GM18907 (cell line): ENCODE results near the gene RGPD3.
"Not testable (repeated sequence)": the region's sequence is repeated elsewhere in the genome, so short reads cannot be mapped to it uniquely, and the experiment has no call there.

Experiments used
- ATAC-seq: cut with Tn5 transposase; IDR thresholded peaks from one replicate; pipeline ENCODE4 v1.9.1; 2021; ENCODE audit warnings: mild to moderate bottlenecking, moderate library complexity; ENCODE audit not compliant: unreplicated experiment

The RGPD3 gene

DNA sequence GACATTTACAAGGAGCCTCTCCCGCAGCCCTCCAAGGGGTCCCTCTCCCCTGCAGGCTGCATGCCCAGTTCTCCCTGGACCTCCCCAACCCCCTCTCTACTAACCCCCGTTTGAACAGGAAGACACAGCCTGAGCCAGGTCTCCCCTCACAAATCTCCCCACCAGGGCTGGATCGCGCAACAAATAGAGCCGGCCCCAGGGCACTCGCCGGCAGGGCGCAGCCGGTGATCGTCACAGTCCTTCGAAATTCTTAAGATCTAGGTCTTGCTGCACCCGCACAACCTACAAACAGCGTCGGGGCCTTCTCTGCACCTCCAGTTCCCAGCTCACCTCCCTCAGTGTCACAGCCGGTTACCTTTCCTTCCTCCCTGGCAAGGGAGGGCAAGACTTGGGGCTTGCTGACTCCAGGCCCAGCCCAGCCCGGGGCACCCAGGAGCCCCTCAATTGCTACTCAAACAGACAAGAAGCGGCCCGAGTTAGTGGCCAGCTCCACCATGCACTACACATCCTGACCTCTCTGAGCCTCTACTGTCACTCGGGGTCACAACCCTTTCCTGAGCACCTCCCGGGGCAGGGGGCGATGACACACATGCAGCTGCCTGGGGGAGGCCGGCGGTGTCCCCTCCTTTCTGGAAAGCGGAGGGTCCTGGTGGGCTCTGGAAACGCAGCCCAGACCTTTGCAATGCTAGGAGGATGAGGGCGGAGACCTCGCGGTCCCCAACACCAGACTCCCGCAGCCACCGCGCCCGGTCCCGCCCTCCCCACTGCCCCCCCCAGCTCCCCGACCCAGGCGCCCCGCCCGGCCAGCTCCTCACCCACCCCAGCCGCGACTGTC, 18.6 kb upstream of the RGPD3 start, which contains the start of gene CD8B2:
Gene CD8B2 (plus strand): TSS at position 814 of the 835 bp plus-strand sequence. CDS start 63 bp downstream, outside the sequence.
- ATAC-seq: not testable (repeated sequence)

DNA sequence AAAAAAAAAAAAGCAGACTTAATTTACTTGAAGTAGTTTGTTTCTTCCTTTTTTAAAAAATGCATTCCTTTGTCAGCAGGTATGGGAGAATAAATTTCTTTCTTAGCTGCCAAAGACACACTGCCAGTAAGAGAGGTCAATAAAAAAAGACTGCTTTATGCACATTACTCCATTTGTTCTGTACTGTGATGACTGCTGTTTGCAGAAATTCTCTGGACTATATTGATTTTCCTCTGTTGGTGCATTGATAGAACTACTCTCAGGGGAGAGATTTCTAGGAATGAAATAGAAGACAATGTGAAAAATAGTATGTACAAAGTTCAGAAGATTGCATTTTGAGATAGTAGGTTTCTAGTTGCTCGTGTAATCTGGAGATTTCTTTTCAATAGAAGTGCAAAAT, 11.3 kb upstream of the RGPD3 start:
- ATAC-seq: not testable (repeated sequence)

DNA sequence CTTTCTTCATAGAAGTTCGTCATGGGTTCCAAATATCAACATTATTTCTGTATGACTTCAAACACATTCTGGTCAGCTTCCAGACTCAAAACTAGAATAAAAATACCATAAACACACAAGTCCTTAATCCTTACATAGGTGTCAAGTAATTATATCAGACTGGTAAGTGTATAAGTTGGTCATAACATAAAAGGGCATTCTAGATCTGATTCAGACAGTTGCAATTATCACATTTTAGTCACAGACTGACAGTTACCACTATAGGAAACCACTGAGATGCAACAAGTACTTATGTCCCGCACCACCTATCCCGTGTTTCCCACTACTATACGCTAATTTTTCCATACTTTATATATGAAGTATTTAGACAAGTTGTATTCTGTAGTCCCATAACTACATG, 9.4 kb upstream of the RGPD3 start:
- ATAC-seq: not testable (repeated sequence)

- peak; percentile 68 for ATAC-seq
These were observed 2.4 kb upstream of the RGPD3 start for GRCh38 chr2:106470658-106471057.

DNA sequence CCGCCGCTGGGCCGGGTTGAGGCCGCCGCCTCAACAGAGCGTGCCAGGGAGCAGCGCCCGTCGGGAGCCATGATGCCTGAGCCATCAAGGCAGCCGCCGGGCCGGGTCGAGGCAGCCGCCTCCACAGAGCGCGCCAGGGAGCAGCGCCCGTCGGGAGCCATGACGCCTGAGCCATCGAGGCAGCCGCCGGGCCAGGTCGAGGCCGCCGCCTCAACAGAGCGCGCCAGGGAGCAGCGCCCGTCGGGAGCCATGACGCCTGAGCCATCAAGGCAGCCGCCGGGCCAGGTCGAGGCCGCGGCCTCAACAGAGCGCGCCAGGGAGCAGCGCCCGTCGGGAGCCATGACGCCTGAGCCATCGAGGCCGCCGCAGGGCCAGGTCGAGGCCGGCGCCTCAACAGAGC, 697 bp downstream of the RGPD3 start:
- not testable (repeated sequence) for ATAC-seq

DNA sequence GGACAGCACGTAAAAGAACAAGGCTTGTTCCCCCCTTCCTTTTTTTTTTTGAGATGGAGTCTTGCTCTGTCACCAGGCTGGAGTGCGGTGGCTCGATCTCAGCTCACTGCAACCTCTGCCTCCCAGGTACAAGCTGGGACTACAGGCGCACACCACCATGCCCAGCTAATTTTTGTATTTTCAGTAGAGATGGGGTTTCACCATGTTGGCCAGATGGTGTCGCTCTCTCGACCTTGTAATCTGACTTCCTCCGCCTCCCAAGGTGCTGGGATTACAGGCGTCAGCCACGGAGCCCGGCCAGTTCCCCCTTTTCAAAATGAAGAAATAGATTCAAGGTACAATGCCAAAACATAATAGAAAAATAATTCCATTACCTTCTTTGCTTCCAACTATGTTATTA, 6.3 kb downstream of the RGPD3 start:
- ATAC-seq: not testable (repeated sequence)

GRCh38 chr2:106390680-106391079, 77.5 kb downstream of the RGPD3 start:
- not testable (repeated sequence) for ATAC-seq

GRCh38 chr2:106388814-106389410, 79.3 kb downstream of the RGPD3 start:
- ATAC-seq: not testable (repeated sequence)

DNA sequence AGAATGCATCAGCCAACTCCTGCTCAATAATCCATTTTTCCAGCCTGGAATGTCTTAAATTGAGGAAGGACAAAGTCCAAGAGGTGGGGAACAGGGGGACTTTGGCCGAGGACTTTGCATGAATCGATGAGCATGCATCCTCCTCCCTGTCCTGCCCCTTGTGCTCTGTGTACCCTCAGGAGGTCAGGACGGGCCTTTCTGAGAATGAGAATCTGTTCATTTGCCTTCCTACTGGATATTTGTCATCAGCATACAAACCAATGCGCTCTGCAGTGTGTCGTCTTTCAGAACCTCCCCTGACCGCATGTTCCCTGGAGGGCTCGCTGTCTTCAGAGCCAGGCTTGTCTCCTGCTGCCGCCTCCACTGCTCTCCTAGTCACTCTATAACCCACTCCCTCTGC, 83.7 kb downstream of the RGPD3 start:
- not testable (repeated sequence) for ATAC-seq

DNA sequence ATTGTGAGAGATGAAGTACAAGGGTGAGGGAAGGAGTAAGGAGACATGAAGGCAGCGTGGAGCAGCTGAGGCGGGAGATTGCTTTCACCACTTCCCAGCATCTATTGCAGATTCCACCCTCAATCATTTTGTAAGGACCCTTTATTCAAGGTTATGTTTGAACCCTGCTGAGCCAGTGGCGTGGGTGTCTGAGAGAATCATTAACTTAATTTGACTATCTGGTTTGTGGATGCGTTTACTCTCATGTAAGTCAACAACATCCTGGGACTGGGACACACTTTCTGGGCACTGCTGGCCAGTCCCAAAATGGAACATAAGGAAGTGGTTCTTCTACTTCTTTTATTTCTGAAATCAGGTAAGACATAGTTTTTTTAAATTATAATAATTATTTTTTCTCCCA, 86.3 kb downstream of the RGPD3 start:
- ATAC-seq: not testable (repeated sequence)

GRCh38 chr2:106379567-106379966, 88.6 kb downstream of the RGPD3 start:
- not testable (repeated sequence) for ATAC-seq

GRCh38 chr2:106369182-106369581, 99.0 kb downstream of the RGPD3 start:
- ATAC-seq: not testable (repeated sequence)

- no peak for ATAC-seq
These were observed 101.9 kb downstream of the RGPD3 start for GRCh38 chr2:106366204-106366885.

DNA sequence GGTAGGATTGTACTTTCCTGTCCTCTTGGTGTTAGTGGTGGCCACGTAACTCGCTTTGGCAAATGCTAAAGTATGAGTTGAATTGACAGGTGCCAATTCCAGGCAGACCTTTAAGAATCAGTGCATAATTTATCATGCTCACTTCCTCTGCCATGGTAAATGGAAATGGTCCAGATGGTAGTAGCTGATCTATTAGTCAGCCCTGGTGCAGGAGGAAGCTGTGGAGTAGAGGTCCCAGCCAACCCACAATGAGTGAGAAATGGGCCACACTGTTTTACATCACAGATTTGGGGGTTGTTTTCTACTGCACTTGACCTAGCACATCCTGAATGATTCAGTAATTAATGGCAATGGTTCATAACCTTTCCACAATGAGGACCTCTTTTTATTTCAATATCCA, 104.4 kb downstream of the RGPD3 start:
- no peak for ATAC-seq

DNA sequence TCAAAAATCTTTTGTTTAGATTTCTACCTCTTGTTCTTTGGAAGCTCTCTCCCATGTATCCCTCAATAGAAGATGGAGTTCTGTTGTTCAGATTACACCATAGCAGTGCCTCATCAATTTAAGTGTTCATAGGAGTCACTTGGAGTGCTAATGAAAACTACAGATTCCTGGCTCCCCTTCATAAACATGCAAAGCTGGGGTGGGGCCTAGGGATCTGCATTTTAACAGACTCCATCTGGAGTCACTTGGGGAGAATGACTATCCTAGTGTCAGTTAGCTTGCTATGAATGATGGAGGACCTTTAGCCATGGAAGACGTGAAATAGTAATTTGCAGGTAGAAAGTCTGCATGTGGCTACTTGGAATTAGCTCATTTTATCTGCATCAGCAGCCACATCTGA, 105.4 kb downstream of the RGPD3 start:
- no peak for ATAC-seq

- ATAC-seq: no peak
These were observed 108.7 kb downstream of the RGPD3 start for GRCh38 chr2:106359512-106359911.

- ATAC-seq: no peak
These were observed 109.7 kb downstream of the RGPD3 start for GRCh38 chr2:106358521-106358920.

GRCh38 chr2:106358081-106358480, 110.1 kb downstream of the RGPD3 start:
- ATAC-seq: peak; percentile 96

DNA sequence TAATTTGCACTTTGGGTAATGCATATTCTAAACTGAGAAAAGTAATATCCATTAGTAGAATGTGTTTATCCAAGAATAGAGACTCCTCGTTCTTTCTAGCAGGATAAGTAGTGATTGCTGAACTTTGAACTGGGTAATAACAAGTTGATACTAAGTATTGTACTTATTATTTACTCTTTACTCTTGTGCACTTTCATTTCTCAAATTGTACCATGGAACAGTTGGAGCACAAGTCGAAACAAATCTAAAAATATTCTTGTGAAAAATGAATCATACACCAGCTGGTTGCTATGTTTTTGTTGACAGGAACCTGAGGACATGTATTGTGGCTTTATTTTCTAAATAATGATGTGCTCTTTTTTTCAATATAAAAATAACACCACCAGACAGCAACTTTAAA, 111.9 kb downstream of the RGPD3 start:
- no peak for ATAC-seq

- ATAC-seq: no peak
These were observed 114.5 kb downstream of the RGPD3 start for GRCh38 chr2:106353676-106354075.

DNA sequence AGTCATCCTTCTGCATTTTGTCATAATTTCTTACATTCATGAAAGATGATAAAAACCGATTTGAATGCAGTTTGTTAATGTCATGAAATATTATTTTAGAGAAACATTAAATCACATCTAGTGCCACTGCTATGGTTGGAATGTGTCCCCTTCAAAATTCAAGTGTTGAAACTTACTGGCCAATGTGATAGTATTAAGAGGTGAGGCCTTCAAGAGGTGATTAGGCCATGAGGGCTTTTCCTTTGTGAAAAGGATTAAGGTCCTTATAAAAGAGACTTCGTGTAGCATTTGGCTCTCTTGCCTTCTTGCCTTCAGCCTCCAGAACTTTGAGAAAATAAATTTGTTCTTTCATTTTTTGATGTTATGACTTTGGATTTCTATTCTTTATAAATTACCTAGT, 117.2 kb downstream of the RGPD3 start:
- ATAC-seq: no peak

DNA sequence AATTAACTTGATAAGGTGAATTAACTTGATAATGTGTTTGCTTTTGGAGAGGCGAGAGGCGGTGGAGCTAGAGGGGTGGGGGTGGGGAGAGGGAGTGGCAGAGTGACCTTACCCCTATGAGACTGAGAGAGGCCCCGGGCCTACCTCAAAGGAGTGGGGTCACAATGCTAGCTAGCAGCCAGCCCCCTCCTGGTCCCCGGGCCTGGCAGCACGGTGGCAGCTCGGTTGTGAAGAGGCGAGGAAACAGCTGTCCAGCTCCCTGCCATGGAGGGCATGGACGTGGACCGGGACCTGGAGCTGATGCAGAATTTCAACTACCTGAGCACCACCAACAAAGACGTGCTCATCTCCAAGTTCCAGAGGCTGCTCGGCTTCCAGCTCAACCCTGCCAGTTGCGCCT, 123.9 kb downstream of the RGPD3 start:
- no peak for ATAC-seq
